ENCODE data around the gene NR3C1.

The NR3C1 gene

GRCh38 chr5:143249851-143250250 lies 153.6 kb downstream of the NR3C1 start:
- no peak for DNase-seq

- no peak for DNase-seq
These were observed 154.5 kb downstream of the NR3C1 start for GRCh38 chr5:143248822-143249579.

GRCh38 chr5:143248391-143248790 lies 155.1 kb downstream of the NR3C1 start:
- DNase-seq: no peak

GRCh38 chr5:143247134-143247815 lies 156.2 kb downstream of the NR3C1 start:
- no peak for DNase-seq

- no peak for DNase-seq
These were observed 157.4 kb downstream of the NR3C1 start for GRCh38 chr5:143245929-143246561.

GRCh38 chr5:143244990-143245389 lies 158.5 kb downstream of the NR3C1 start:
- no peak for DNase-seq

DNA sequence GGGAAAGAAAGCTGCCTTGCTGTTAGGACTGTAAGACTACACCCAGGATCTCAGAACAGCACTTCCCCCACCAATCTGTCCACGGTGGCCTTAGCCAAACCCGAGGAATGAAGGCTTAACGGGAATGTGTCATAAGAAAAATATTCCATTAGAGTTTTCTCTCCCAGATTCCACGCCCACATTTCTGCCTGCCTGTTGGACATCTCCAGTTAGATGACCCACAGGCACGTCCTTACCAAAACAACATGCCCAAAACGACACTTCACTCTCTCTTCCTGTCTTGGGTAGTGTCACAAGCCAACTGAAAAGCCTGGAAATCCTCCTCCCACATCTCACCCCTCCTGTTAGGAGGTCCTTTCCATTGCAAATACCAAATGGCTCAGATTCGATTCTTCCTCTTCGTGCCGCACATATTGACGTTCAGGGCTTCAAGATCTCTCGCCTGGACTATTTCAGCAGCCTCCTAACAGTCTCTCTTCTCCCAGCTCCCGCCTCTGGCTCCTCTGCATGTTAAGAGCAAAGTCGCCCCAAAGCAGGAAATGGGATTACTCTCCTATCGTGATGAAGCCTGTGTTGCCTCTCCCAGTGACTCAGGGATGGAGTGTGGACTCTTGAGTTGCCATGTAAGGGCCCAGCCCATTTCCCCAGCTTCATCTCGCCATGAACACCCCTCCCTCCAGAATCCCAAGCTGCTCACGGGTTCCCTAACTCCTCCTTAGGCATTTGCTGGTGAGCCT lies 159.3 kb downstream of the NR3C1 start:
- DNase-seq: no peak

- DNase-seq: no peak
These were observed 160.4 kb downstream of the NR3C1 start for GRCh38 chr5:143243103-143243502.

DNA sequence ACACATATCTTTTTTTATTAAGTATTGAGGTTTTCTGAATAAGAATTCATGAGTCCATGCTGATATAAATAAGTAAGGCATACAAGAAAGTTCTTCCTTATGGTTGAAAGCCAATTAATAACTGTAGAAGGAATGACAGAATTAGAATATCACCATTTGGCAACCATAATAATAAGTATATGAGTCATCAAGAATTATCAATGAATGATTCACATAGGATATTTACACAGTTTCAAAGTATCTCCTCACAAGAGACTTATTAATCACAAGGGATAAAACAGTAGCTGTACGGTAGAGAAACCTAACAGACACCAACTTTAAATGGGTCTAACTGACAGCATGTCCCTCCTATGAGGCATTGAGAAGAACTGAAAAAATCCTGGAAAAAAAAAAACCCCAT lies 161.6 kb downstream of the NR3C1 start:
- DNase-seq: no peak

DNA sequence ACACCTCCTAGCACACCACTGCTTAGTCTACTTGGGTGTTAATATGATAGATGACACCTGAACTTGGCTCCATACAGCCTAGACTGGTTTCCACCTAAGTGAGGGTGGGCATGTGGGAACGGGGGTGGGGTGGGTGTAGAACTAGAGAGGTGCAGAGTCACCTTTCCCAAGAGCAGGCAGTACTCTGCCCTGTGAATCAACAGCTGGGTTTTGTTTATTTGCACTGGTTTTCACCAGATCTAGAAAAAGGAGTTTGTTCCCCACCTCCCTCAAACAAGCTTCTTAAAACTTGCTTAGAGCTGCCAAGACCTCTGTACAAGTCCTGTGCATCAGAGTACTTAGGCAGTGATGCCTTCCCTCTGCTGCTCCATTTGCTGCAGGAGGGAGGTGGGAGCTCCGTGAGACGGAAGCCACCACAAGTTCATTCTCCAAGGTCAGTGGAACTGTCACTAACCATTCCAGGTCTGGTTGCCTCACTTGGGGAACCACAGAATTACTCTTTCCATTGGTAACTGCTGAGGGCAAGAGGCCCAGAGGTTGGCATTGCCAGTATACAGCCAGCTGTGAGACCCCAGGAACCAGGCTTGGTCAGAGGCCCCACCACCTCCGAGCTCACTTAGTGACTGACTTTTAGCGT lies 163.5 kb downstream of the NR3C1 start:
- DNase-seq: no peak

- DNase-seq: no peak
These were observed 164.9 kb downstream of the NR3C1 start for GRCh38 chr5:143238620-143239019.

DNA sequence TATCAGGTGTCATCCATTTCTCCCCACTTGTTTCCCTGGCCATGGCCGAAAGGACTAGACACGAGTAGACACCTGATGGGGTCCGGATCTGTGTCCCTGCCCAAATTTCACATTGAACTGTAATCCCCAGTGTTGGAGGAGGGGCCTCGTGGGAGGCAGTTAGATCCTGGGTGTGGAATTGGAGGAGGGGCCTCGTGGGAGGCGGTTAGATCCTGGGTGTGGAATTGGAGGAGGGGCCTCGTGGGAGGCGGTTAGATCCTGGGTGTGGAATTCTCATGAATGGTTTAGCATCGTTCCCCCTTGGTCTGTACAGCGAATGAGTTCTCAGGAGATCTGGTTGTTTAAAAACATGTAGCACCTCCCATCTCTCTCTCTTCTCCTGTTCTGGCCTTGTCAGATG lies 165.8 kb downstream of the NR3C1 start:
- no peak for DNase-seq

DNA sequence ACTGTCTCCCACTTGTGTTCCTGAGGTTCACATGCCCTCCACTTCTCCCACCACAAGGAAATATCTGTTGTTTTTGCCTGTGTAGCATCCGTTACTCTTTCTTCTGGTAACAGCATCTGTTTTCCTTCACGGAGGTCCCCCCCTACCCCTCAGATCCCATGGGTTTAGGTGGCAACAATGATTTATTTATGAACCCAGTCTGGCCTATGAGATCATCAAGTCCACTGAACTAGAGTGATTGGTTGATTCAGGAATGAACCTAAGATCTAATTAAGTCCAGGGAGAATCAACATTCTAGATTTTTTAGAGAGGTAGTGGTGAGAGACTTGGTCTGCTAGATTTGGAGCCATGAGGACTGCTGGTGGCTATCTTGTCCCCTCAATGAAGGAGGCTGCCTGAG lies 166.8 kb downstream of the NR3C1 start:
- no peak for DNase-seq

DNA sequence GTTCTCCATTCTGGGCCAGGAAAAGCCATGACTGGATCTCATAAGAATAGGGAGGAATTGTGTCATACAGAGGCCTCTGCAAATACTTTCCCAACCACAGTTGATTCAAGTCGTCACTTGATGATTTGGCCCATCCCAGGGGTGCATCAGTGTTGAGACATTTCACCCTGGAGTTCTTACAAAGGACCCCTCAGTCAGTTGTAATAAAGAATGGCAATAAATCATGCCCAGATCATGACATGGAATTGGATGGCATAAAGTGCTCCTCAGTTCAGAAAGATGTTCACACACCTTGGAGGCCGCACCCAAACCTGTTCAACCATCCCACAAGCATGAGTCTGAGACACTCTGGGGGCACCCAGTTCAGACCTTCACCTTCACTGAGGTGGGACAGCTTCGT lies 168.1 kb downstream of the NR3C1 start:
- DNase-seq: no peak

GRCh38 chr5:143234162-143234842 lies 169.2 kb downstream of the NR3C1 start:
- DNase-seq: no peak

DNA sequence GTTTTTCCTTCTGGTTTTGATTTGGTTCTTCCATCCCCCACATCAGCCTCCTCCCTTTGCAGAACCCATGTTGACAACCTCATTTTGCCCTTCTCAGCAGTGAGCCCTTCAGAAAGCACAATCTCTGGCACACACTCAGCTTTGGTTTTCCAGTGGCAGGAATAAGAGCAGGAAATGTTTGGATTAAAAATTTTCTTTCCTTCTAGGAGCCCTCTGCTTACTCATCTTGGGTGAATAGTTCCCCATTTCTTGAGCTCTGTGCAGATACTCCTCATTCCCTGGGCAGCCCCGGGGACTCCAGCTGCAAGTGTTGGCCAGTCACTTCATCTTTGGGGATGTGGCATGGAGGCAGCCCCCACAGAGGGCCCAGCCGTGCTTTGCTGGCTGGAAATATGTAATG lies 170.5 kb downstream of the NR3C1 start:
- DNase-seq: no peak

DNA sequence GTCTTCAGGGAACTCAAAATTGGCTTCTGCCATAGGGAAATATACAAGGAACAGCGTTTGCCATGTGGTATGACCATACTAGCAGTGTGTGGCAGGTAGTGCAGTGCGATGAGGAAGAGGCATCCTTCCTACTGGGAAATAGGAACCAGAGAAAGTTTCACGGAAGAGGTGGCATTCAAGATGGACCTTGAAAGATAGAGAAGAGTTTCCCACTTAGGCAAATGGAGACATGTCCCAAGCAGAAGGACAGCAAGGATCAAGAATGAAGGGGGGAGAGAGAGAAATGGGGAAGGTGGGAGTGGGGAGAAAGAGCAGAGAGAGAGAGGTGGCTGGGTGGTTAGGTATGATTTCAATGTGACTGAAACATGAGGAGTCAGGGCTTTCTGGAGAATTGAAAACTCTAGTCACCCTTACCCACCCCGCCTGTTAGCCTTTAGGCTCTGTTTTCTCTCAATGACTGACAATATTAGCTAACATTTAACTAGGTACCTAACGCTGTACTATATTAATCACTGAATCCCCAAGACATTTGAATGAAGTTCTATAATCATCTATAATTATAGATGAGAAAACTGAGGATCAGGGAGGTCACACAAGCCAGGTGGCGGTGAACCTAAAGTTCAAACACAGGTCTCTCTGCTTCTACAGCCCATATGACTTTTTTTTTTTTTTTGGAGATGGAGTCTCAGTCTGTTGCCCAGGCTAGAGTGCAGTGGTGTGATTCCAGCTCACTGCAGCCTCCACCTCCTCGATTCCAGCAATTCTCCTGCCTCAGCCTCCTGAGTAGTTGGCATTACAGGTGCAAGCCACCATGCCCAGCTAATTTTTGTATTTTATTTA lies 171.3 kb downstream of the NR3C1 start:
- no peak for DNase-seq

- no peak for DNase-seq
These were observed 172.1 kb downstream of the NR3C1 start for GRCh38 chr5:143231416-143231815.

- DNase-seq: no peak
These were observed 172.8 kb downstream of the NR3C1 start for GRCh38 chr5:143230676-143230996.

GRCh38 chr5:143229896-143230675 lies 173.4 kb downstream of the NR3C1 start:
- peak; percentile 15 for DNase-seq

DNA sequence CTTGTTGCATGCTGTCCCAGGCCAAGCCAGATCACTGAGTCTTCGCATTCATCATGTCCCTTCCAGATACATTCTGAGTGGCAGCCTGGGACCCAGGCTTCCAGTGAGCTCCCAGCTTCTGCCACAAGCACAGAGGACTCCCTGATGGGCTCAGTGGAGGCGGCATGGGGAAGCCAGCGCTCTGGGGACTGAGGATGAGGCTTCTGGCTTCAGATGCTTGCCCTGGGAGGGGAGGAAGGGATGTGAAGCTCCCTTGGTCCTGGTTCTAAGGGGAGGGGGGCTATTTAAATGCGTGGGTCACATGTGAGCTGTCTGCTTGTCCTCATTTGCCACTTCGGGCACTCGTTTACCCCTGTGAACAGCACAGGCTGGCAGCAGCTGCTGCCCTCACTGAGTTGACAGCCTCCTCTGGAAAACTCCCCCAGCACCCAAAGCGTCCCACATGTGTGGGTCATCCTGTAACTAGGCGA lies 174.0 kb downstream of the NR3C1 start:
- no peak for DNase-seq

All from DMS79 treated with DMSO at 0.1 percent for 48 hours (cell line).